Naive B cell (primary cell): ENCODE results near the gene CFAP100. TPM values are rescaled to one million over a fixed set of nuclear protein-coding genes. Genes with fewer than 3 reads are reported as not detected.

Source experiments
- ATAC-seq, 2 donors: fragments of 150-1000 bp; cut with Tn5 transposase; 2 replicates each; pipeline ENCODE4 v1.10.0; 2021; ENCODE audit warnings: low read depth in 2 of 2, mild to moderate bottlenecking in 2 of 2, moderate library complexity in 2 of 2
- DNase-seq: peaks from one replicate; pipeline ENCODE4 v3.0.0; 2022
- H3K27ac Mint-ChIP-seq, 6 donors: one replicate each; pipeline ENCODE4 v1.8.0; 2020 to 2022; ENCODE audit warnings: mild to moderate bottlenecking in 6 of 6, mixed read lengths in 6 of 6, moderate library complexity in 5 of 6, inconsistent platforms in 2 of 6
- H3K27me3 Mint-ChIP-seq, 3 donors: one replicate each; pipeline ENCODE4 v1.8.0; 2021 to 2022; ENCODE audit warnings: mixed read lengths in 3 of 3, mild to moderate bottlenecking in 1 of 3
- H3K36me3 Mint-ChIP-seq, 2 donors: one replicate each; pipeline ENCODE4 v1.8.0; 2020 to 2022; ENCODE audit warnings: mixed read lengths in 2 of 2, inconsistent platforms in 1 of 2, mild to moderate bottlenecking in 1 of 2
- H3K4me1 Mint-ChIP-seq, 3 donors: one replicate each; pipeline ENCODE4 v1.8.0; 2020 to 2022; ENCODE audit warnings: mixed read lengths in 3 of 3, inconsistent platforms in 1 of 3, mild to moderate bottlenecking in 1 of 3, moderate library complexity in 1 of 3
- H3K4me3 Mint-ChIP-seq, 8 donors: one replicate each; pipeline ENCODE4 v1.8.0; 2020 to 2022; ENCODE audit warnings: mild to moderate bottlenecking in 8 of 8, mixed read lengths in 8 of 8, moderate library complexity in 8 of 8, inconsistent platforms in 2 of 8
- H3K9me3 Mint-ChIP-seq, 7 donors: one replicate each; pipeline ENCODE4 v1.8.0; 2020 to 2022; ENCODE audit warnings: mixed read lengths in 7 of 7, mild to moderate bottlenecking in 5 of 7, inconsistent platforms in 2 of 7, moderate library complexity in 1 of 7
- polyA plus RNA-seq, 6 donors: library from polyadenylated mRNA; unstranded; fragments of 300-500 nt; fragmentation: Illumina TruSeq; gene quantifications; one replicate each; pipeline ENCODE4 v1.2.3, GENCODE V29; 2021; ENCODE audit warnings: low read depth in 6 of 6

The CFAP100 gene
- polyA plus RNA-seq, 6 donors from 2014 or later, result not detected

DNA sequence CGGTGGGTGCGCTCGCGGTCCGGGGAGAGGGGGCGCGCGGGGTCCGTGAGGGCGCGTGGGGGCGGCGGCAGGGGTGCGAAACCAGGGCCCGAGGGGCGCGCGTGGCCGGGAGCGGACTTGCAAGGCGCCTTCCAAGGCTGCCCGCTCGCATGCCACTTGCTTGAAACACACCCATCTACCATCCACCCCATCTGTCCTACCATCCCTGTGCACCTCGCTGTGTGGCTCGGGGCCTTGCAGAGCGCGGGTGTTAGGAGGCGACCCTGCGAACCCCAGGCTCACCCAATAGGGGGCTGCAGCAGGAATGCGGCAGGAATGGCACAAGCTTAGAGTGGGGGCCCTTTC lies 240 bp downstream of the CFAP100 start:
- Mint-ChIP-seq H3K4me1 (peaks cover 13 to 18% (median 15%) of the 10 kb centered on the region in 3 donors), H3K27me3 (peaks cover 34 to 55% (median 54%) of the 10 kb centered on the region in 3 donors), H3K4me3 (no peak overlapping the region), H3K9me3 (peaks cover 6 to 16% (median 9%) of the 10 kb centered on the region in 7 donors), H3K27ac (no peak overlapping the region), H3K36me3 (peaks cover 0 to 14% of the 10 kb centered on the region in 2 donors)
- no peak for DNase-seq
- no peak for ATAC-seq

DNA sequence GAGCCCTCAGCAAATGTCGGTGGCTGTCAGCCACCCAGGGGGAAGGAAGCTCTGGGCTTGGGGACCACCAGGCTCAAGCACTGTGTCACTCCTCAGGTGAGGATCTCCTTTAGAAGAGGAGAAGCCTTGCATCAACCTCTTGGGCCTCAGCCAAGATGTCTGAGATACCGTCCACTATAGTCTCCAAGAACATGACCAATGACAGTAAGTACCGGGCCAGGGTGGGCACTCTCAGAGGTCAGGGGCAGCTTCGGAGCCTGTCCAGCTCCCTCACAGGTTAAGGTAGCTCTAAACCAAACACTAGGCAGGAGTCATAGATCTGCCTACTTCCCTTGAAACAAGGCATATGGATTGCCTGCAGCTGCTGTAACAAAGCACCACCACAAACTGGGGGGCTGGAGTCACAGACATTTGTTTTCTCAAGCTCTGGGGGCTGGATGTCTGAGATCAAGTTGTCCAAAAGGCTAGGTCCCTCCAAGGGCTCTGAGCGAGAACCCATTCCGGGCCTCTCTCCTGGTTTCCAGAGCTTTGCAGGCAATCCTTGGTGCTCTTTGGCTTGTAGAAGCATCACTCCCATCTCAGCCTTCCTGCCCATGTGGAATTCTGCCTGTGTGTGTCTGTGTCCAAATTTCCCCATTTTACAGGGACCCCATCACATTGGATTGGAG lies 1.3 kb downstream of the CFAP100 start:
- Mint-ChIP-seq H3K36me3 (peaks cover 0 to 16% of the 10 kb centered on the region in 2 donors), H3K27me3 (peaks cover 26 to 45% (median 45%) of the 10 kb centered on the region in 3 donors), H3K9me3 (peaks cover 6 to 20% (median 11%) of the 10 kb centered on the region in 7 donors), H3K4me3 (no peak overlapping the region), H3K4me1 (peaks cover 8 to 9% (median 8%) of the 10 kb centered on the region in 3 donors), H3K27ac (no peak overlapping the region)
- no peak for ATAC-seq
- DNase-seq, result no peak

DNA sequence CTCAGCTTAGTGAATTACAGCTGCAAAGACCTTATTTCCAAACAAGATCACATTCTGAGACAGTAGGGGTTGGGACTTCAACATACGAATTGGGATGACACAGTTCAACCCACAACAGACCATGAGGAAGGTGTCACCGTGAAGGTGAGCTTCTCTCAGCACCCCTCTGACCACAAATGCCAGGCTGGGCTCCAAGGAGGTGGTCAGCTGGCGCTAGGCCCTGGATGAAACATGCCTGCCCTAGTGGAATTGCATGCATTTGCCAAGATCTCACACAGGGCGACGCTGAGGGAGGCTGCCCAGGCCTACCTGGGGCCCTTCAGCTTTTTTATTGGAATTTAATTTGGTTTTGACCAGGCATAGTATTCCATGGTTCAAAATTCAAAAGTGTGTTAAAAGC lies 1.8 kb downstream of the CFAP100 start:
- peaks cover 6 to 20% (median 11%) of the 10 kb centered on the region in 7 donors for H3K9me3 Mint-ChIP-seq
- ATAC-seq (no peak), DNase-seq (no peak)
- no peak overlapping the region for H3K4me3 Mint-ChIP-seq
- peaks cover 0 to 16% of the 10 kb centered on the region in 2 donors for H3K36me3 Mint-ChIP-seq
- H3K4me1 Mint-ChIP-seq, result peaks cover 4 to 8% (median 7%) of the 10 kb centered on the region in 3 donors
- H3K27me3 Mint-ChIP-seq, result peaks cover 20 to 45% (median 44%) of the 10 kb centered on the region in 3 donors
- no peak overlapping the region for H3K27ac Mint-ChIP-seq

DNA sequence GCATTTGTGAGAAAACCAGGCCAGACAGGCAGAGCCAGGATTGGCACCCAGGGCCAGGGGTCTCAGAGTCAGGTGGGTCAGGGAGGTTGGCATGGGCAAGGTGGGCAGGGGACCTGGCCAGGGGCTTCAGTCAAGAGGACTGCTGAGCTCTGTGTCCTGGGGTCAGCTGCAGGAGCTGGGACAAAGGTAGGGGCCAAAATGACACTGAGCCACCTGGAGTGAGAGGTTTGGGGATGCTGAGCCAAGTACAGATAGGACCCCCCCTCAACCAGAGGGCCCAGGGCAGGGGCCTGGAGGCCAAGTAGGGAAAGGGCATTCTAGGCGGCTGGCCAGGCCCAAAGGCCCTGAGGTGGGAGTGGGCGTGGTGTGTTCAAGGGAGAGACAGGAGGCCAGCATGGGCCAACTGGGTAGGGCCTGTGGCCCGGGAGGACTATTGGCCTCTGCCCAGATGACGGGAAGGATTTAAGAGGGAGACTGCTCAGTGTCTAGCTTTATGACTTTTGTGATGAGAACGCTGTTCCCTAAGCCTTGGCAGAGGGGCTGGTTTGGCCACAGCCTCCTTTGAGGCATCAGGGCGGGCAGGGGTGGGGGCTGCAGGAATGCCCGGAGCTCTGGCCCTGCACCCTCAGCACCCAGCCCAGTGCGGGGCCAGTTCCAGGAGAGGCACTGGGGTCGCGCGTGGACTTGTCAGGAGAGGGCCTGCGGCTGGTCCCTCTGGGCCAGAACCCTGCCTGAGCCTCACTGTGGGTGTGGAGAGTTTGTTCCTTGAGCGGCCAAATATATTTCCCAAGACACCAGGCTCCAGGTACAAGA lies 3.1 kb downstream of the CFAP100 start:
- Mint-ChIP-seq H3K4me3 (peak overlapping the region in 1 of 8 donors; percentile 35), H3K4me1 (peaks cover 4 to 8% (median 7%) of the 10 kb centered on the region in 3 donors), H3K9me3 (peaks cover 6 to 20% (median 11%) of the 10 kb centered on the region in 7 donors), H3K36me3 (peaks cover 0 to 16% of the 10 kb centered on the region in 2 donors), H3K27me3 (peaks cover 16 to 45% (median 40%) of the 10 kb centered on the region in 3 donors), H3K27ac (peak overlapping the region in 1 of 6 donors; percentile 20)
- DNase-seq (no peak), ATAC-seq (no peak)

DNA sequence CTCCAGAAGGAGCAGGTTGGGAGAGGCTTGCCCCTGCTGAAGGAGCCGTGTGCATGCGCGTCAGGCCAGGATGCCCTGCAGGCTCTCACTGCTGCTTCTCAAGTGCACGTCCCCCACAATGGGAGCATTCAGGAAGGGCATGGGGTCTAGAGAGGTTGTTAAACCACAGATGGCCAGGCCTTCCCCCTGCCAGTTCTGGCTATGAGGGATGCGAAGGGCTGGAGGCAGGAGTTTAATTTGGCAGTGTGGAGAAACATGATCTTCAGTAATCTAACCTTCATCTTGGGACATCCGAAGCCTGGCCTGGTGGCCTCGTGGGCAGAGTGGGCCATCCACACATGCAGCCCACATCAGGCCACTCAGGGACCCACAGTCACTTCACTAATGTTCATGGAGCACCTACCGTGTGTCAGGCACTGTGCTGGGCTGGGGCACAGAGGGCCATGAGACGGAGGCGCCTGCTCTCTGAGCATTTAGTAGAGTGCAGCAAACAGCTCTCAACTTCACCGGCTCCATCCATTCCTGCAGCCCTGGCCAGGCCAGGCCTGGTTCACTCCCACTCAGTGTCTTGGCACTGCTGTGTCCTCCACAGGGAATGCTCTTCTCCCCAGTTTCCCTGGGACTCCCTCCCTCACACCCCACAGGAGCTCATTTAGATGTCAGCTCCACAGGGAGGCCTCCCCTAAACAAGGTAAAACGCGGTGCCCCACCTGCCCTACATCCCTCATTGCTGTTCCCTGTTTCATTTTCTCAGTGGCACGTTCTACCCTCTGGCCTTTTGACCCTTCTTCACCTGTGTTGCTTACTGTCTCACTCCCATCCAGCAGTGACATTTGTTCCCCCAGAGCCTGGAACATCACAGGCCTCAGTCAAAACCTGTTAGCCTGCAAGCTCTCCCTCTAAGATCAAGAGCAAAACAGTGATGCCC lies 4.0 kb downstream of the CFAP100 start:
- no peak for ATAC-seq
- H3K9me3 Mint-ChIP-seq, result peaks cover 3 to 20% (median 11%) of the 10 kb centered on the region in 7 donors
- H3K4me3 Mint-ChIP-seq, result no peak overlapping the region
- peaks cover 4 to 8% (median 7%) of the 10 kb centered on the region in 3 donors for H3K4me1 Mint-ChIP-seq
- peaks cover 8 to 41% (median 36%) of the 10 kb centered on the region in 3 donors for H3K27me3 Mint-ChIP-seq
- no peak for DNase-seq
- H3K27ac Mint-ChIP-seq, result peak overlapping the region in 1 of 6 donors; percentile 62
- peaks cover 0 to 16% of the 10 kb centered on the region in 2 donors for H3K36me3 Mint-ChIP-seq

DNA sequence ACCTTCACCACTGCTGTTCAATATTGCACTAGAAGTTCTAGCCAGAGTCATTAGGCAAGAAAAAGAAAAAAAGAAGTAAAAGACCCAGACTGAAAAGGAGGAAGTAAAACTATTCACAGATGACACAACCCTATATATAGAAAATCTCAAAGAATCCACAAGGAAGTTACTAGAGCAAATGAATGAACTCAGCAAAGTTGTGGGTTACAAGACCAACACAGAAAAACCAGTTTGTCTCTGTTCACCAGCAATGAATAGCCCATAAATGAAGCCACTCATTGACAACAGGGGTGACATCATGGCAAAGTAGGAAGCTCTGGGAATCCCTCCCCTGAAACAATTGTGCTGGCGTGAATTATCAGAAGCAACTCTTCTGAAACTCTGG lies 4.6 kb downstream of the CFAP100 start:
- peak in 1 of 2 donors; percentile 21 for ATAC-seq
- Mint-ChIP-seq H3K27me3 (peaks cover 7 to 39% (median 29%) of the 10 kb centered on the region in 3 donors), H3K4me1 (peaks cover 4 to 8% (median 7%) of the 10 kb centered on the region in 3 donors), H3K27ac (no peak overlapping the region), H3K36me3 (peaks cover 0 to 16% of the 10 kb centered on the region in 2 donors), H3K9me3 (peaks cover 3 to 20% (median 11%) of the 10 kb centered on the region in 7 donors), H3K4me3 (no peak overlapping the region)
- no peak for DNase-seq

DNA sequence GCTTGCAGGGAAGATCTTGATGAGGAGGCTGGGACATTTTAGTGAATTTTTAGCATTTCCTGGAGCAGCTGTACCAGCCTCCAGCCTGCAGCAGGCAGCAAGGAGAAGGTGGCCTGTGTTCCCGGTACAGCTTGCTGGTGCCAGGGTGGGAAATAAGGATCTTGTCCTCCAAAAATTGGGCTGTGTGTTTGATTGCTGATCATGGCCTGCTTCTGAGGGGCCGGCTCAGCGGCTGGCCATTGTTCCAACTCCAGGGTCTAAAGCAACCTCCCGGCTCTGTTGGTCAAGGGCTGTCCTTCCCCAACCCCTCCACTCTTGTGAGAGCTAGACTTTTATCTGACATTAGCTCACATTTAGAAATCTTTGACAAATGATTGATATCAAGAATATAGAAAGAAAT lies 5.0 kb downstream of the CFAP100 start:
- DNase-seq (no peak), ATAC-seq (no peak)
- Mint-ChIP-seq H3K27ac (no peak overlapping the region), H3K27me3 (peaks cover 7 to 38% (median 28%) of the 10 kb centered on the region in 3 donors), H3K9me3 (peaks cover 3 to 20% (median 11%) of the 10 kb centered on the region in 7 donors), H3K4me1 (peaks cover 4 to 8% (median 7%) of the 10 kb centered on the region in 3 donors), H3K36me3 (peaks cover 0 to 16% of the 10 kb centered on the region in 2 donors), H3K4me3 (no peak overlapping the region)

DNA sequence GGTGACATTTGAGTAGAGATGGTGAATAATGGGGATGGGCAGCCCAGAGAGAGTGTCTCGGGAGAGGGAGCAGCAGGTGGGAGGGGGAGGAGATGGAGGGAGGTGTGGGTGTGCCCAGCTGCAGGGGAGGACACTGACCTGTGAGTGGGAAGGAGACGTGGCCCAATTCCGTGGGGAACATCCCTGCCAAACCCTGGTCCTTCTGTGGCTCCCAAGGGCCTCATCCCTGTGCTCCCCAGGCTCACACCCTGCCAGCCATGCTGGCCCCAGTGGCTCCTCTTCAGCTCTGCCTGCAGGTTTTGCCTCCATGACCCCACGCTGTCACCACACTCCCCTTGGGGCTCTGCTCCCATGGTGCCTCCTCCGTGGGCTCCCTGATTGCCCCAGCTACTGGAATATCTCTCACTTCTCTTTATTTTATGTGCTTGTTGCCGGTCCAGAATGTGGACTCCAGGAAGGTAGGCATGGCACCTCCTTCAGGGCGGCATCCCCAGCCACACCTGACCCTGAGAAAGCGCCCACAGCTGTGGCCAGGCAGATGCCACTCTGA lies 7.0 kb downstream of the CFAP100 start:
- DNase-seq (no peak), ATAC-seq (no peak)
- peak overlapping the region in 1 of 8 donors; percentile 36 for H3K4me3 Mint-ChIP-seq
- H3K27ac Mint-ChIP-seq, result no peak overlapping the region
- peaks cover 3 to 20% (median 11%) of the 10 kb centered on the region in 7 donors for H3K9me3 Mint-ChIP-seq
- H3K27me3 Mint-ChIP-seq, result peaks cover 13 to 29% (median 23%) of the 10 kb centered on the region in 3 donors
- peaks cover 4 to 8% (median 7%) of the 10 kb centered on the region in 3 donors for H3K4me1 Mint-ChIP-seq
- peaks cover 0 to 16% of the 10 kb centered on the region in 2 donors for H3K36me3 Mint-ChIP-seq

DNA sequence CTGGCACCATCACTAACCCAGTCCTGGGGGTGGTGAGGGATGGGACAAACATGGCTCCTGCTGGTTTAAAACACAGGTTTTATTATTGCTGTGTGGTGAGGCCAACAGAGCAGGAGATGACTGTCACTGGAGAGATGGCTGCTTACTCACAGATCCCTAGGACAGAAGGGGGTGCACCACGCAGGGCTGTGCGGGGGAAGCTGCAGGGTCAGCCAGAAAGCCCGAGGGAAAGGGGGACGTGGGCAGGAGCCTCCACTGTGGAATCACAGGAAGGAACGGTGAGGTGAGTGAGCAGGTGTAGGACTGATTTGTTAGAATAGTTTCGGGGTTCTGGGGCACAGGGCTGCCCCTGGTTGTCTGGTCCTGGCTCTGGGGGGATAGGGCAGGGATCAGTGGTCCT lies 7.5 kb downstream of the CFAP100 start:
- DNase-seq (no peak), ATAC-seq (no peak)
- Mint-ChIP-seq H3K4me1 (peaks cover 4 to 8% (median 7%) of the 10 kb centered on the region in 3 donors), H3K27ac (no peak overlapping the region), H3K36me3 (peaks cover 0 to 16% of the 10 kb centered on the region in 2 donors), H3K27me3 (peaks cover 14 to 29% (median 28%) of the 10 kb centered on the region in 3 donors), H3K4me3 (no peak overlapping the region), H3K9me3 (peaks cover 3 to 20% (median 11%) of the 10 kb centered on the region in 7 donors)

DNA sequence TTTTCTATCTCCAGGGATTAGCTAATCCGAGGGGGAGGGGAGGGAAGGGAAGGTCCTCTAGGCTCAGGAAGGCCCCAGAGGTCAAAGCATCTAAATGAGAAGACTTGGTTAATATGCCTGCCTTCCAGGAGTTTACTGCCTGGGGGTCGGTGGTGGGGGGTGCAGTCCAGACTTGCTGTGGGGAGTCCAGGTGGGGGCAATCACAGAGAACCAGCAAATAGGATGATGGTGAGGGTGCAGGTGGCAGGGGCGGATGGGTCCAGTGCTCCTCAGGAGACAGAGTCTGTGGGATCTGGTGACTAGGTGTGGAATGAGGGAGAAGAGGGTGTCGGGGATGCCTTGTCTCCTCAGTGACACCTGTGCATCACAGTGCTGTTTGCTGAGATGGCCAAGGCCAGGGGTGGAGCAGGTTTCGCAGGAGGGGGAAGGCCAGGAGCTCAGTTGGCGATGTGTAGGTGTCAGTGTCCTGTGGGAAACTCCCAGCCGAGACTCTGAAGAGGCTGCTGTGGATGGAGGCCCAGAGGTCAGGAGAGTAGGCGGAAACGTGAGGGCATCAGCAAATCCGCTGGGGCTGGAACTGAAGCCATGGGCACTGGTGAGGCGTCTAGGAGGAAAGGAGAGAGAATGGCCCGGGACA lies 8.1 kb downstream of the CFAP100 start:
- Mint-ChIP-seq H3K4me3 (no peak overlapping the region), H3K27ac (no peak overlapping the region), H3K27me3 (peaks cover 17 to 32% (median 31%) of the 10 kb centered on the region in 3 donors), H3K4me1 (peaks cover 4 to 8% (median 7%) of the 10 kb centered on the region in 3 donors), H3K9me3 (peaks cover 3 to 18% (median 13%) of the 10 kb centered on the region in 7 donors), H3K36me3 (peaks cover 0 to 16% of the 10 kb centered on the region in 2 donors)
- ATAC-seq (no peak), DNase-seq (no peak)

DNA sequence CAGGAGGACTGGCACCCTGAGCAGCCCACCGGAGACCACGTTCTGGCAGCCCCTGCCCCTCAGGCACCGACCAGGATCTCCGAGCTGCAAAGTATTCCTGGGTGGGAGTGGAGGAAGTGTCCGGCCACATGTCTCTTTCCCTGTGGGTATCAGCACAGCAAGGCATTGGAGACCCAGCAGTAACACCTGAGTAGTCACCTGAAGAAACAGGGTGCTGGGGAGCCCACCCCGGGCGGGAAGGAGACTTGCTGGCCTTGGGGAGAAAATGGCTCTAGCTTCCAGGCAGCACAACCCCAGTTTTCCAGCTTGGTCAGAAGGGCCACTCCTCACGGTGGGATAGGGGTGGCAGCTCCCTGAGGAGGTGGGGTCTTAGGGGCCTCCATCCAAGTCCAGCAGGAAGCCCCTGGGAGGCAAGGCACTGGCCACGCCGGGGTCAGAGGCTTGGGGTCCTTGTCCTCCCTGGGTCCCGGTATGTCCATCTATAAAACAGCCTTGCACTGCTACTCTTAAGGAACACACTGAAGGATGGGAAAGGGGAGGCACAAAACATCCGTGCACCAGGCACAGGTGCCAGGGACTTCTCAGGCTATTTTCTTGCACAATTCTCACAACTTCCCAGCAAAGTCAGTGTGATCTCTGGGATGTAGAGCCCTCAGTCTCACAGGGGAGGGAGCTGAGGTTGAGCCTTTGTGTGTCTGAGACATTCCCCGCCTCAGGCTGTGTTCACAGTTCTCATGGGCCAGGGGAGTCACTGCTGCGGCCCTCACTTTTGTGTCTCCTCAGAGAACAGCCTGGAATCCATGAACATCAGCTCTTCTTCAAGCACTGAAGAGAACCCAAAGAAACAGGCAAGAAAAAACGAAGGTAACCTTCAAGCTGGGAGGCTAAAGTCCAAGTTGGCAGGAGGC lies 11.9 kb downstream of the CFAP100 start:
- ATAC-seq (no peak), DNase-seq (no peak)
- Mint-ChIP-seq H3K9me3 (peaks cover 0 to 7% (median 0%) of the 10 kb centered on the region in 7 donors), H3K27ac (peak overlapping the region in 1 of 6 donors; percentile 9), H3K27me3 (peaks cover 28 to 56% (median 42%) of the 10 kb centered on the region in 3 donors), H3K4me3 (no peak overlapping the region), H3K4me1 (no peaks in the 10 kb centered on the region), H3K36me3 (no peaks in the 10 kb centered on the region)
